IMR-90 (cell line): ENCODE data around the gene CDK6. TPM values are rescaled to one million over a fixed set of nuclear protein-coding genes. Genes with fewer than 3 reads are reported as not detected.

Experiments
- ATAC-seq: fragments of 200-7000 bp; cut with Tn5 transposase; 2 replicates; pipeline ENCODE4 v1.9.1; 2020; ENCODE audit warnings: low read depth, mild to moderate bottlenecking, moderate library complexity
- BruUV-seq: library from RNA; stranded (reverse); fragments of 400-500 nt; replicated peaks from 2 replicates; lab custom pipeline; 2021; lab: Mats Ljungman, UMichigan
- CTCF ChIA-PET: fragments of 300-600 bp; formaldehyde crosslinking; extraction: SDS; loops from one replicate; lab custom pipeline; 2021; ENCODE audit warnings: antibody characterized with exemption; lab: Yijun Ruan, JAX
- POLR2A ChIA-PET: fragments of 300-600 bp; sonication (Branson Sonifier 250); formaldehyde crosslinking; loops from one replicate; lab custom pipeline; 2022; ENCODE audit warnings: antibody characterized with exemption; ENCODE audit not compliant: unreplicated experiment; lab: Charles Lee
- DNase-seq: peaks from one replicate; pipeline ENCODE4 v3.0.0; 2013
- H2AFZ ChIP-seq: replicated peaks from 2 replicates; pipeline ENCODE3; 2013; ENCODE audit warnings: low read length, mild to moderate bottlenecking; ENCODE audit not compliant: poor library complexity
- H2AK5ac ChIP-seq: 2 replicates; pipeline ENCODE4 v1.6.1; 2013; ENCODE audit warnings: low read depth, low read length, inconsistent platforms
- H2AK9ac ChIP-seq: replicated peaks from 2 replicates; pipeline ENCODE3; 2013; ENCODE audit warnings: mild to moderate bottlenecking, low read depth, low read length, moderate library complexity; ENCODE audit not compliant: poor library complexity
- H2BK120ac ChIP-seq: 2 replicates; pipeline ENCODE4 v1.6.1; 2013; ENCODE audit warnings: low read depth, low read length, inconsistent platforms
- H2BK15ac ChIP-seq: 3 replicates; pipeline ENCODE4 v1.6.1; 2013; ENCODE audit warnings: low read depth, low read length, inconsistent platforms
- H2BK20ac ChIP-seq: 2 replicates; pipeline ENCODE4 v1.6.1; 2013; ENCODE audit warnings: low read depth, mild to moderate bottlenecking, inconsistent platforms, low read length, moderate library complexity
- H2BK5ac ChIP-seq: 2 replicates; pipeline ENCODE4 v1.6.1; 2013; ENCODE audit warnings: mild to moderate bottlenecking, low read depth, low read length, inconsistent platforms; ENCODE audit not compliant: poor library complexity, severe bottlenecking
- H3K14ac ChIP-seq: replicated peaks from 2 replicates; pipeline ENCODE4 v1.6.1; 2013; ENCODE audit warnings: low read depth, low read length, inconsistent platforms
- H3K18ac ChIP-seq: 2 replicates; pipeline ENCODE4 v1.6.1; 2013; ENCODE audit warnings: low read depth, low read length, control low read depth
- H3K23ac ChIP-seq: 2 replicates; pipeline ENCODE4 v1.6.1; 2013; ENCODE audit warnings: low read depth, low read length, inconsistent platforms
- H3K27ac ChIP-seq: 2 replicates; pipeline ENCODE4 v1.5.1; 2013; ENCODE audit warnings: mild to moderate bottlenecking, control low read depth, low read length; ENCODE audit not compliant: insufficient read depth
- H3K27me3 ChIP-seq: 2 replicates; pipeline ENCODE4 v1.6.1; 2013; ENCODE audit warnings: low read length; ENCODE audit not compliant: control insufficient read depth, insufficient read depth
- H3K36me3 ChIP-seq: 2 replicates; pipeline ENCODE4 v1.6.1; 2013; ENCODE audit warnings: low read length, mixed read lengths; ENCODE audit not compliant: control insufficient read depth, insufficient read depth
- H3K4ac ChIP-seq: 2 replicates; pipeline ENCODE4 v1.6.1; 2013; ENCODE audit warnings: low read depth, low read length, inconsistent platforms
- H3K4me1 ChIP-seq: 2 replicates; pipeline ENCODE4 v1.6.1; 2013; ENCODE audit warnings: low read length, mixed read lengths; ENCODE audit not compliant: control insufficient read depth, insufficient read depth
- H3K4me2 ChIP-seq: 2 replicates; pipeline ENCODE4 v1.6.1; 2013; ENCODE audit warnings: low read depth, mild to moderate bottlenecking, control low read depth, low read length, moderate library complexity
- H3K4me3 ChIP-seq: 2 replicates; pipeline ENCODE4 v1.5.1; 2013; ENCODE audit warnings: low read depth, mild to moderate bottlenecking, control low read depth, low read length, moderate library complexity; ENCODE audit not compliant: insufficient read depth
- H3K56ac ChIP-seq: 2 replicates; pipeline ENCODE4 v1.6.1; 2013; ENCODE audit warnings: low read length, inconsistent platforms; ENCODE audit not compliant: insufficient read depth; ENCODE audit errors: extremely low read depth
- H3K79me1 ChIP-seq, 2 experiments: 2 replicates each; pipeline ENCODE4 v1.6.1; 2013; ENCODE audit warnings: low read length in 2 of 2, inconsistent platforms in 1 of 2, low read depth in 1 of 2
- H3K9ac ChIP-seq: 2 replicates; pipeline ENCODE4 v1.6.1; 2013; ENCODE audit warnings: low read depth, low read length, control low read depth
- H3K9me1 ChIP-seq: 2 replicates; pipeline ENCODE4 v1.6.1; 2013; ENCODE audit warnings: low read length, inconsistent platforms; ENCODE audit not compliant: insufficient read depth
- H3K9me3 ChIP-seq: 2 replicates; pipeline ENCODE4 v1.6.1; 2013; ENCODE audit warnings: low read length; ENCODE audit not compliant: control insufficient read depth, insufficient read depth
- H4K20me1 ChIP-seq: 2 replicates; pipeline ENCODE4 v1.6.1; 2013; ENCODE audit warnings: low read length, inconsistent platforms; ENCODE audit not compliant: insufficient read depth
- H4K5ac ChIP-seq: 2 replicates; pipeline ENCODE4 v1.6.1; 2013; ENCODE audit warnings: mild to moderate bottlenecking, low read depth, low read length, control low read depth
- H4K8ac ChIP-seq, 2 experiments: 2 replicates each; pipeline ENCODE4 v1.6.1; 2013; ENCODE audit warnings: low read depth in 2 of 2, low read length in 2 of 2, control low read depth in 1 of 2, inconsistent platforms in 1 of 2
- H4K91ac ChIP-seq: 2 replicates; pipeline ENCODE4 v1.6.1; 2013; ENCODE audit warnings: low read depth, low read length, inconsistent platforms; ENCODE audit not compliant: insufficient read depth
- CTCF ChIP-seq: conservative IDR thresholded peaks from 2 replicates; pipeline ENCODE4 v1.5.1; 2012; ENCODE audit warnings: mild to moderate bottlenecking, low read depth, low read length, improper control_type of control experiment
- MAZ ChIP-seq: IDR thresholded peaks from 2 replicates; pipeline ENCODE4 v1.6.1; 2012; ENCODE audit warnings: low read depth, mild to moderate bottlenecking, low read length, improper control_type of control experiment, moderate library complexity, borderline replicate concordance
- WGBS, 2 experiments: methylation state at CpG; one replicate each; pipeline versions ENCODE4 v1.1.5 to v1.1.7; 2013; ENCODE audit warnings: missing lambda C conversion rate in 2 of 2; ENCODE audit not compliant: insufficient read length in 1 of 2; ENCODE audit errors: extremely low coverage in 2 of 2; 5-methylcytosine and 5-hydroxymethylcytosine counted together
- dilution Hi-C: fragments of 300-500 bp; cut with HindIII; formaldehyde crosslinking; loops from one replicate; pipeline ENCODE4 v1.14.3; 2018; ENCODE audit warnings: low sequenced_read_pairs; ENCODE audit not compliant: unreplicated experiment
- in situ Hi-C: fragments of 300-500 bp; cut with MboI; formaldehyde crosslinking; loops from 3 replicates; pipeline ENCODE4 v1.14.3; 2019; ENCODE audit warnings: low sequenced_read_pairs, inconsistent platforms, mixed read lengths
- intact Hi-C: fragments of 100-400 bp; cut with micrococcal nuclease; formaldehyde crosslinking; loops from 2 replicates; pipeline ENCODE4 v1.10.0; 2022
- polyA plus RNA-seq, 3 experiments: library from polyadenylated mRNA; depleted of rRNA; stranded (reverse); fragments of >200 nt; gene quantifications; 2 replicates each; pipeline ENCODE4 v1.2.3, GENCODE V29; 2012; ENCODE audit warnings: low replicate concordance in 1 of 3
- total RNA-seq: library from RNA; depleted of rRNA; stranded (reverse); fragments of >200 nt; gene quantifications from 2 replicates; pipeline ENCODE4 v1.2.3, GENCODE V29; 2012
- TF ChIP-seq, protein P1 (sequence below): fragments of 150-350 bp; IDR thresholded peaks from 2 replicates; pipeline ENCODE4 v1.6.1; 2016; ENCODE audit warnings: low read depth, mild to moderate bottlenecking, low read length, moderate library complexity, borderline replicate concordance

The CDK6 gene
- total and polyA plus RNA-seq, 2 of the 4 experiments (the other 2 are of a cell fraction) = 21.5 to 195 TPM

DNA sequence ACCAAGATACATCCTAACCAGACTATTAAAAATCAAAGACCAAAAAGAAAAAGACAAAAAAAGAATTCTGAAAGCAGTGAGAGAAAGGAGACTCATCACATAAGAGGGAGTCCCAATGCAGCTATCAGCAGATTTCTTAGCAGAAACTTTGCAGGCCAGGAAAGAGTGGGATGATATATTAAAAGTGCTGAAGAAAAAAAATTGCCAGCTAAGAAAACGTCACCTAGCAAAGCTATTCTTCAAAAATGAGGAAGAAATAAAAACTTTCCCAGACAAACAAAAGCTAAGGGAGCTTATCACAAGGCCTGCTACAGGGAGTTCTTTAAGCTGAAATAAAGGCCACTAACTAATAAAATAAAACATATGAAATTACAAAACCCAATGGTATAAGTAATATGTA is 40.5 kb upstream of the CDK6 start:
- POLR2A ChIA-PET = no interaction called here

More for the DNA sequence above, 40.5 kb upstream of the CDK6 start:
- peaks cover 3% of the 10 kb centered on the region; the same call in 1 of the 2 replicates for H3K9me3 ChIP-seq
- H2AK9ac ChIP-seq = no peak overlapping the region
- no peak overlapping the region for H3K23ac ChIP-seq
- no peak overlapping the region for H2BK15ac ChIP-seq
- no peak overlapping the region for H3K14ac ChIP-seq
- DNase-seq (no peak), ATAC-seq (no peak)
- H3K27me3 ChIP-seq = no peaks in the 10 kb centered on the region
- no peaks in the 10 kb centered on the region for H4K20me1 ChIP-seq
- in situ Hi-C loops = no loop called here
- H4K5ac ChIP-seq = no peak overlapping the region
- no peak overlapping the region for H4K8ac ChIP-seq
- no peak overlapping the region for H2AK5ac ChIP-seq
- no TSS peak for BruUV-seq
- peaks cover 7% of the 10 kb centered on the region; the same call in 1 of the 2 replicates for H3K9me1 ChIP-seq
- no peak overlapping the region for H2BK120ac ChIP-seq
- dilution Hi-C loops = no loop called here
- H3K4me3 ChIP-seq = no peak overlapping the region
- intact Hi-C loops = no loop called here
- no peak overlapping the region for H4K91ac ChIP-seq
- H3K4ac ChIP-seq = no peak overlapping the region
- no peak overlapping the region for H2BK5ac ChIP-seq
- H3K4me1 ChIP-seq = peaks cover 2% of the 10 kb centered on the region; the same call in 1 of the 2 replicates
- H3K36me3 ChIP-seq = no peaks in the 10 kb centered on the region
- TF ChIP-seq, protein P1, sequence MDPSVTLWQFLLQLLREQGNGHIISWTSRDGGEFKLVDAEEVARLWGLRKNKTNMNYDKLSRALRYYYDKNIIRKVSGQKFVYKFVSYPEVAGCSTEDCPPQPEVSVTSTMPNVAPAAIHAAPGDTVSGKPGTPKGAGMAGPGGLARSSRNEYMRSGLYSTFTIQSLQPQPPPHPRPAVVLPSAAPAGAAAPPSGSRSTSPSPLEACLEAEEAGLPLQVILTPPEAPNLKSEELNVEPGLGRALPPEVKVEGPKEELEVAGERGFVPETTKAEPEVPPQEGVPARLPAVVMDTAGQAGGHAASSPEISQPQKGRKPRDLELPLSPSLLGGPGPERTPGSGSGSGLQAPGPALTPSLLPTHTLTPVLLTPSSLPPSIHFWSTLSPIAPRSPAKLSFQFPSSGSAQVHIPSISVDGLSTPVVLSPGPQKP = no peak
- no peak for TF ChIP-seq MAZ
- no peak for TF ChIP-seq CTCF
- WGBS, 2 experiments = no CpG with 5 or more reads among the region's 1 CpG
- H3K4me2 ChIP-seq = no peak overlapping the region
- CTCF ChIA-PET = interaction anchor here (0.6 kb wide), 1 partner anchor 50 kb away, joined by 4 read pairs; no protein-coding TSS in a partner anchor
- no peak overlapping the region for H2BK20ac ChIP-seq
- no peak overlapping the region for H3K56ac ChIP-seq
- H3K79me1 ChIP-seq = peaks cover 0 to 5% of the 10 kb centered on the region in 2 experiments; a peak in 1 of 4 replicates
- no peak overlapping the region for H3K27ac ChIP-seq
- H3K18ac ChIP-seq = no peak overlapping the region
- no peak overlapping the region for H2AFZ ChIP-seq
- H3K9ac ChIP-seq = no peak overlapping the region
